DND-41 (cell line): Measurements from ENCODE around the gene CTNNAL1.

ENCODE experiments used
- EZH2 ChIP-seq: IDR thresholded peaks from 3 replicates; pipeline ENCODE4 v1.6.1; 2012; ENCODE audit warnings: borderline replicate concordance, low read depth, mild to moderate bottlenecking, moderate library complexity, low read length, inconsistent platforms; ENCODE audit not compliant: severe bottlenecking
- TF ChIP-seq, protein P1 (sequence below): IDR thresholded peaks from 2 replicates; pipeline ENCODE4 v1.5.1; 2012; ENCODE audit warnings: borderline replicate concordance, low read length, moderate library complexity, mild to moderate bottlenecking; ENCODE audit not compliant: poor library complexity, severe bottlenecking; ENCODE audit errors: extremely low read depth

DNA sequence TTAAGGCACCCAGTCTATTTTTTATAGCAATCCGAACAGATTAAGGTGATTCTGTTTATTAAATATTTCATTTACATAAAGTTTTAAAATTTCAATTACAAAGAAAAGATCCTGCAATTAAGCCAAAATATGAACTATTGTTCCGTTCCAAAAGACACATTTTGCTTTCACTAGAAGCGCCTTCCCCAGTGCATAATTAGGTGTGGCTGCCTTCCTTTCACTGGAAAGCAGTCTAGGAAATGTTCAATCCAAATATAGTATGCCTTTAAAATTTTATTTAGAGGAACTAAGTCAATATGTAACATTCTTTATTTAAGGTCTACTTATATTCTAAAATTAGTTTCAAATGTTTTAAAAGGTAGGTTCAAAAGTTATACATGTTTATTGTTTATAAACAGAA is 7.6 kb downstream of the CTNNAL1 start:
- TF ChIP-seq, protein P1, sequence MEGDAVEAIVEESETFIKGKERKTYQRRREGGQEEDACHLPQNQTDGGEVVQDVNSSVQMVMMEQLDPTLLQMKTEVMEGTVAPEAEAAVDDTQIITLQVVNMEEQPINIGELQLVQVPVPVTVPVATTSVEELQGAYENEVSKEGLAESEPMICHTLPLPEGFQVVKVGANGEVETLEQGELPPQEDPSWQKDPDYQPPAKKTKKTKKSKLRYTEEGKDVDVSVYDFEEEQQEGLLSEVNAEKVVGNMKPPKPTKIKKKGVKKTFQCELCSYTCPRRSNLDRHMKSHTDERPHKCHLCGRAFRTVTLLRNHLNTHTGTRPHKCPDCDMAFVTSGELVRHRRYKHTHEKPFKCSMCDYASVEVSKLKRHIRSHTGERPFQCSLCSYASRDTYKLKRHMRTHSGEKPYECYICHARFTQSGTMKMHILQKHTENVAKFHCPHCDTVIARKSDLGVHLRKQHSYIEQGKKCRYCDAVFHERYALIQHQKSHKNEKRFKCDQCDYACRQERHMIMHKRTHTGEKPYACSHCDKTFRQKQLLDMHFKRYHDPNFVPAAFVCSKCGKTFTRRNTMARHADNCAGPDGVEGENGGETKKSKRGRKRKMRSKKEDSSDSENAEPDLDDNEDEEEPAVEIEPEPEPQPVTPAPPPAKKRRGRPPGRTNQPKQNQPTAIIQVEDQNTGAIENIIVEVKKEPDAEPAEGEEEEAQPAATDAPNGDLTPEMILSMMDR, result no peak
- no peak for TF ChIP-seq EZH2
